Measurements from ENCODE around the gene PAM. TPM values are rescaled to one million over a fixed set of nuclear protein-coding genes. Genes with fewer than 3 reads are reported as not detected.

The PAM gene
- total RNA-seq, 1 donor from 2014 or later: 135 TPM

GRCh38 chr5:103031607-103032006 lies 276.5 kb downstream of the PAM start:
- Mint-ChIP-seq H3K9me3 (no peaks in the 10 kb centered on the region), H3K4me1 (ENCODE audit: unreplicated experiment) (no peaks in the 10 kb centered on the region), H3K4me3 (no peak overlapping the region), H3K27ac (no peak overlapping the region), H3K27me3 (no peaks in the 10 kb centered on the region), H3K36me3 (peaks cover 16% of the 10 kb centered on the region)
- TF ChIP-seq CTCF (conservative IDR thresholded peaks at IDR 0.05): peak; percentile 55
- DNase-seq (ENCODE audit: extremely low spot score, unreplicated experiment): no peak

GRCh38 chr5:103033696-103034095 lies 278.6 kb downstream of the PAM start:
- TF ChIP-seq CTCF (conservative IDR thresholded peaks at IDR 0.05): no peak
- no peak for DNase-seq (ENCODE audit: extremely low spot score, unreplicated experiment)
- H3K27ac Mint-ChIP-seq: no peak overlapping the region
- no peaks in the 10 kb centered on the region for H3K4me1 Mint-ChIP-seq (ENCODE audit: unreplicated experiment)
- H3K36me3 Mint-ChIP-seq: peaks cover 7% of the 10 kb centered on the region
- H3K9me3 Mint-ChIP-seq: no peaks in the 10 kb centered on the region
- no peak overlapping the region for H3K4me3 Mint-ChIP-seq
- H3K27me3 Mint-ChIP-seq: no peaks in the 10 kb centered on the region

DNA sequence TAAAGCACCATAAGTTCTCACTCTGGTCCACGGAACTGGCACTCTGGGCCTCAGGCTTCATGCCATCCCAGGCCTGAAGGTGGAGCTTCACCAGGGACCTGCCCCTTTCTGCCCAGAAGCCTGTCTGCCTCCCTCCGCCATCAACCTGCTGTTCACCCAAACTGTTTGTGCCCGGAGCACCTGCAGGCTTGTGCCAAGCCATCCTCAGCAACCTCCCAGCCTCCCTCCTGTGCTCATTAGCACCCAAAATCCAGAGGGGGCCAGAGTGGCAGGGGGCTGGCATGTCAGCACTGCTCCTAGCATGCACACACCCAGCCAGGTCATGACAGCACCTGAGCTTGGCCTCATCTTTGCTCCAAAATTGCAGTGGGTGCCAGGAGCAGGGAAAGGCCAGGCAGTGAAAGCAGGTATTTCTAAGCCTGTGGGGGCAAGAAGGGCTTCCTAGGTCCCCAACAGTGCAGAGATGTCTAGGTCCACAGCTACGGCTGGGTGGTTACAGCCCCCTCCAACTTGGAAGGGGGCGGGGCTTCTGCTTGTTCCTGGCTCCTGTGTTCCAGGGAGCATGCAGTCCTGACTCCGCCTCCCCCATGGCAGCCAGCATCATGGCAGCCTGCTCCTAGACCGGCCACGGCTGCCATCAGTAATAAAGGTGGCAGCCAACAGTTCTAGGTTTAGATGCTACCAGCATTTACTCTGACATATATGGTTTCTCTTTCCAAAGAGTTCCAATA lies 279.7 kb downstream of the PAM start:
- no peak for DNase-seq (ENCODE audit: extremely low spot score, unreplicated experiment)
- H3K27ac Mint-ChIP-seq: no peak overlapping the region
- no peak for TF ChIP-seq CTCF (conservative IDR thresholded peaks at IDR 0.05)
- H3K9me3 Mint-ChIP-seq: no peaks in the 10 kb centered on the region
- H3K4me1 Mint-ChIP-seq (ENCODE audit: unreplicated experiment): no peaks in the 10 kb centered on the region
- peaks cover 7% of the 10 kb centered on the region for H3K36me3 Mint-ChIP-seq
- no peak overlapping the region for H3K4me3 Mint-ChIP-seq
- H3K27me3 Mint-ChIP-seq: no peaks in the 10 kb centered on the region

- peaks cover 7% of the 10 kb centered on the region for H3K36me3 Mint-ChIP-seq
- no peaks in the 10 kb centered on the region for H3K27me3 Mint-ChIP-seq
- H3K4me3 Mint-ChIP-seq: no peak overlapping the region
- no peak for DNase-seq (ENCODE audit: extremely low spot score, unreplicated experiment)
- no peaks in the 10 kb centered on the region for H3K4me1 Mint-ChIP-seq (ENCODE audit: unreplicated experiment)
- no peak overlapping the region for H3K27ac Mint-ChIP-seq
- no peaks in the 10 kb centered on the region for H3K9me3 Mint-ChIP-seq
- no peak for TF ChIP-seq CTCF (conservative IDR thresholded peaks at IDR 0.05)
Observed at GRCh38 chr5:103035701-103036100, 280.6 kb downstream of the PAM start.

- Mint-ChIP-seq H3K27me3 (no peaks in the 10 kb centered on the region), H3K27ac (no peak overlapping the region), H3K9me3 (no peaks in the 10 kb centered on the region), H3K36me3 (peaks cover 7% of the 10 kb centered on the region), H3K4me1 (ENCODE audit: unreplicated experiment) (no peaks in the 10 kb centered on the region), H3K4me3 (no peak overlapping the region)
- DNase-seq (ENCODE audit: extremely low spot score, unreplicated experiment): no peak
- no peak for TF ChIP-seq CTCF (conservative IDR thresholded peaks at IDR 0.05)
Observed at GRCh38 chr5:103036601-103037000, 281.5 kb downstream of the PAM start.
